CD14-positive monocyte (primary cell): ENCODE measurements around the gene CSNK2A3. TPM values are rescaled to one million over a fixed set of nuclear protein-coding genes. Genes with fewer than 3 reads are reported as not detected.

ENCODE experiments used
- DNase-seq, 3 donors: peaks; one replicate each; pipeline ENCODE4 v3.0.0-alpha.2; 2011 to 2022
- H2AFZ ChIP-seq: 2 replicates; pipeline ENCODE4 v1.6.0; 2012; ENCODE audit warnings: mild to moderate bottlenecking, low read depth, low read length, inconsistent platforms; ENCODE audit not compliant: insufficient read depth, poor library complexity, severe bottlenecking
- H3K27ac ChIP-seq, 2 donors: 1 replicate in 1 of 2; 2 replicates in 1 of 2; pipeline ENCODE4 v1.5.1; 2012 to 2013; ENCODE audit warnings: low read length in 2 of 2, control low read depth in 1 of 2, inconsistent platforms in 1 of 2, low read depth in 1 of 2, mild to moderate bottlenecking in 1 of 2
- H3K27me3 ChIP-seq, 2 donors: one replicate each; pipeline versions ENCODE4 v1.6.0 to v1.6.1; 2011 to 2013; ENCODE audit warnings: low read length in 2 of 2; ENCODE audit not compliant: control insufficient read depth in 2 of 2, insufficient read depth in 2 of 2
- H3K36me3 ChIP-seq, 2 donors: replicated peaks in 1 of 2; 1 replicate in 1 of 2; 2 replicates in 1 of 2; pipeline versions ENCODE4 v1.5.1 to v1.6.1; 2012 to 2013; ENCODE audit warnings: low read length in 2 of 2, control low read depth in 1 of 2, inconsistent platforms in 1 of 2, mild to moderate bottlenecking in 1 of 2; ENCODE audit not compliant: insufficient read depth in 2 of 2, control insufficient read depth in 1 of 2
- H3K4me1 ChIP-seq, 2 donors: 1 replicate in 1 of 2; 2 replicates in 1 of 2; pipeline versions ENCODE4 v1.5.1 to v1.6.1; 2012 to 2013; ENCODE audit warnings: low read length in 2 of 2, control low read depth in 1 of 2, inconsistent platforms in 1 of 2, mild to moderate bottlenecking in 1 of 2, moderate library complexity in 1 of 2; ENCODE audit not compliant: insufficient read depth in 2 of 2, control insufficient read depth in 1 of 2
- H3K4me2 ChIP-seq: replicated peaks from 2 replicates; pipeline ENCODE3; 2012; ENCODE audit warnings: low read length, moderate library complexity, mild to moderate bottlenecking; ENCODE audit not compliant: poor library complexity, severe bottlenecking; ENCODE audit errors: extremely low read depth
- H3K4me3 ChIP-seq, 3 experiments: fragments of 200-600 bp in 1 of 3; sonication (generic) in 1 of 3; replicated peaks in 1 of 3; 1 replicate in 2 of 3; 2 replicates in 1 of 3; pipeline ENCODE4 v1.5.1; 2011 to 2013; ENCODE audit warnings: low read length in 3 of 3, mild to moderate bottlenecking in 3 of 3, control low read depth in 2 of 3, low read depth in 2 of 3, inconsistent platforms in 1 of 3, moderate library complexity in 1 of 3
- H3K79me2 ChIP-seq: 2 replicates; pipeline ENCODE4 v1.6.0; 2012; ENCODE audit warnings: mild to moderate bottlenecking, control low read depth, inconsistent platforms, low read length, moderate library complexity; ENCODE audit not compliant: insufficient read depth
- H3K9ac ChIP-seq: 2 replicates; pipeline ENCODE4 v1.6.0; 2017; ENCODE audit warnings: low read length, mild to moderate bottlenecking; ENCODE audit not compliant: insufficient read depth, poor library complexity, severe bottlenecking
- H3K9me3 ChIP-seq, 2 donors: replicated peaks in 1 of 2; 1 replicate in 1 of 2; 2 replicates in 1 of 2; pipeline versions ENCODE4 v1.5.1 to v1.6.1; 2012 to 2013; ENCODE audit warnings: low read length in 2 of 2, control low read depth in 1 of 2; ENCODE audit not compliant: control insufficient read depth in 1 of 2, insufficient read depth in 1 of 2
- H4K20me1 ChIP-seq: 2 replicates; pipeline ENCODE4 v1.6.0; 2012; ENCODE audit warnings: mild to moderate bottlenecking, low read length, control low read depth, moderate library complexity; ENCODE audit not compliant: insufficient read depth
- H3K27ac Mint-ChIP-seq, 7 donors: one replicate each; pipeline ENCODE4 v1.8.0; 2020; ENCODE audit warnings: mild to moderate bottlenecking in 7 of 7, mixed read lengths in 7 of 7, moderate library complexity in 6 of 7, inconsistent platforms in 2 of 7
- H3K27me3 Mint-ChIP-seq, 3 donors: one replicate each; pipeline ENCODE4 v1.8.0; 2021 to 2022; ENCODE audit warnings: low read depth in 3 of 3, mild to moderate bottlenecking in 3 of 3, mixed read lengths in 3 of 3, moderate library complexity in 3 of 3, inconsistent platforms in 1 of 3
- H3K36me3 Mint-ChIP-seq, 2 donors: one replicate each; pipeline ENCODE4 v1.8.0; 2020; ENCODE audit warnings: mixed read lengths in 2 of 2, inconsistent platforms in 1 of 2, mild to moderate bottlenecking in 1 of 2
- H3K4me1 Mint-ChIP-seq: one replicate; pipeline ENCODE4 v1.8.0; 2020; ENCODE audit warnings: mild to moderate bottlenecking, mixed read lengths
- H3K4me3 Mint-ChIP-seq, 2 donors: one replicate each; pipeline ENCODE4 v1.8.0; 2020; ENCODE audit warnings: mild to moderate bottlenecking in 2 of 2, mixed read lengths in 2 of 2, moderate library complexity in 1 of 2
- H3K9me3 Mint-ChIP-seq, 7 donors: one replicate each; pipeline ENCODE4 v1.8.0; 2020 to 2022; ENCODE audit warnings: mixed read lengths in 7 of 7, mild to moderate bottlenecking in 6 of 7, moderate library complexity in 6 of 7, inconsistent platforms in 2 of 7
- CTCF ChIP-seq: fragments of 200-600 bp; IDR thresholded peaks from one replicate; pipeline ENCODE4 v1.8.0; 2022; ENCODE audit warnings: antibody characterized with exemption, mild to moderate bottlenecking
- WGBS: methylation state at CpG from one replicate; pipeline ENCODE4 v1.1.5; 2013; ENCODE audit warnings: missing lambda C conversion rate; ENCODE audit not compliant: insufficient coverage; 5-methylcytosine and 5-hydroxymethylcytosine counted together
- intact Hi-C, 2 donors: fragments of 100-400 bp; cut with micrococcal nuclease; formaldehyde crosslinking; loops; one replicate each; pipeline versions ENCODE4 v1.15.0 to v1.15.1; 2023
- polyA plus RNA-seq, 3 donors: library from polyadenylated mRNA; depleted of rRNA in 1 of 3; unstranded in 2 of 3; stranded (reverse) in 1 of 3; fragments of 300-500 nt in 2 of 3; fragments of >200 nt in 1 of 3; fragmentation: Illumina TruSeq in 2 of 3; gene quantifications; 1 replicate in 2 of 3; 2 replicates in 1 of 3; pipeline ENCODE4 v1.2.3, GENCODE V29; 2012 to 2021

Gene CSNK2A3
- polyA plus RNA-seq, 3 donors: 0.28 to 0.86 (median 0.75) TPM

GRCh38 chr11:11347592-11347991 lies 5.5 kb downstream of the CSNK2A3 start:
- Histone ChIP-seq H3K4me3 (no peak overlapping the region), H3K9ac (no peak overlapping the region), H4K20me1 (no peaks in the 10 kb centered on the region), H3K27me3 (peaks cover 0 to 2% of the 10 kb centered on the region in 2 donors), H3K79me2 (no peaks in the 10 kb centered on the region), H2AFZ (no peak overlapping the region), H3K27ac (no peak overlapping the region), H3K36me3 (no peaks in the 10 kb centered on the region), H3K4me1 (no peaks in the 10 kb centered on the region), H3K9me3 (no peaks in the 10 kb centered on the region), H3K4me2 (no peak overlapping the region)
- H3K36me3 Mint-ChIP-seq: no peaks in the 10 kb centered on the region
- intact Hi-C loops: no loop called here
- H3K4me1 Mint-ChIP-seq: no peaks in the 10 kb centered on the region
- 96% methylated on average over 4 of the region's 7 CpGs for WGBS
- no peak overlapping the region for H3K4me3 Mint-ChIP-seq
- H3K27ac Mint-ChIP-seq: no peak overlapping the region
- no peak for DNase-seq
- peaks cover 4 to 19% (median 9%) of the 10 kb centered on the region in 3 donors for H3K27me3 Mint-ChIP-seq
- peaks cover 0 to 2% (median 0%) of the 10 kb centered on the region in 7 donors for H3K9me3 Mint-ChIP-seq
- no peak for TF ChIP-seq CTCF

- Histone ChIP-seq H3K36me3 (no peaks in the 10 kb centered on the region), H3K4me2 (no peak overlapping the region), H2AFZ (no peak overlapping the region), H4K20me1 (no peaks in the 10 kb centered on the region), H3K27ac (no peak overlapping the region), H3K4me1 (no peaks in the 10 kb centered on the region), H3K79me2 (no peaks in the 10 kb centered on the region), H3K4me3 (no peak overlapping the region), H3K9ac (no peak overlapping the region), H3K9me3 (no peaks in the 10 kb centered on the region), H3K27me3 (peaks cover 0 to 2% of the 10 kb centered on the region in 2 donors)
- H3K27ac Mint-ChIP-seq: no peak overlapping the region
- peaks cover 0 to 2% (median 0%) of the 10 kb centered on the region in 7 donors for H3K9me3 Mint-ChIP-seq
- H3K4me3 Mint-ChIP-seq: no peak overlapping the region
- H3K27me3 Mint-ChIP-seq: peaks cover 4 to 19% (median 9%) of the 10 kb centered on the region in 3 donors
- intact Hi-C loops: no loop called here
- 50% methylated on average over 2 of the region's 4 CpGs for WGBS
- no peak for TF ChIP-seq CTCF
- H3K4me1 Mint-ChIP-seq: no peaks in the 10 kb centered on the region
- no peaks in the 10 kb centered on the region for H3K36me3 Mint-ChIP-seq
- DNase-seq: no peak
Observed at GRCh38 chr11:11346303-11346702, 6.7 kb downstream of the CSNK2A3 start.
